Neural progenitor cell (in vitro differentiated cells): Measurements from ENCODE around the gene SUMO1. TPM values are rescaled to one million over a fixed set of nuclear protein-coding genes. Genes with fewer than 3 reads are reported as not detected.
A peak's percentile ranks its signal among the peaks of the same experiment; 100 is the strongest.

ENCODE experiments used
- DNase-seq: peaks from one replicate; pipeline ENCODE4 v3.0.0-alpha.2; 2016; ENCODE audit warnings: low spot score
- H2AFZ ChIP-seq: fragments of 200-600 bp; sonication (generic); replicated peaks from 2 replicates; pipeline ENCODE4 v1.6.1; 2016; ENCODE audit warnings: antibody characterized with exemption
- H3F3A ChIP-seq: fragments of 200-600 bp; sonication (generic); 2 replicates; pipeline ENCODE4 v1.6.1; 2016; ENCODE audit warnings: antibody characterized with exemption, low read depth
- H3K27ac ChIP-seq: fragments of 200-600 bp; sonication (generic); 2 replicates; pipeline ENCODE4 v1.5.1; 2016; ENCODE audit warnings: mild to moderate bottlenecking
- H3K27me3 ChIP-seq: fragments of 200-600 bp; sonication (generic); 2 replicates; pipeline ENCODE4 v1.6.1; 2016; ENCODE audit warnings: mild to moderate bottlenecking, moderate library complexity
- H3K36me3 ChIP-seq: fragments of 200-600 bp; sonication (generic); 2 replicates; pipeline ENCODE4 v1.5.1; 2016
- H3K4me1 ChIP-seq: fragments of 200-600 bp; sonication (generic); 2 replicates; pipeline ENCODE4 v1.6.1; 2016; ENCODE audit warnings: mixed run types
- H3K4me2 ChIP-seq: fragments of 200-600 bp; sonication (generic); 2 replicates; pipeline ENCODE4 v1.6.1; 2016
- H3K4me3 ChIP-seq: fragments of 200-600 bp; sonication (generic); 2 replicates; pipeline ENCODE4 v1.5.1; 2016
- H3K79me2 ChIP-seq: fragments of 200-600 bp; sonication (generic); 2 replicates; pipeline ENCODE4 v1.6.1; 2016; ENCODE audit warnings: low read depth
- H3K9ac ChIP-seq: fragments of 200-600 bp; sonication (generic); 2 replicates; pipeline ENCODE4 v1.6.1; 2016
- H3K9me3 ChIP-seq: fragments of 200-600 bp; sonication (generic); 2 replicates; pipeline ENCODE4 v1.5.1; 2016; ENCODE audit warnings: low read depth
- H4K20me1 ChIP-seq: fragments of 200-600 bp; sonication (generic); 2 replicates; pipeline ENCODE4 v1.6.1; 2016; ENCODE audit warnings: low read depth
- H3K27ac Mint-ChIP-seq: 3 replicates; pipeline ENCODE4 v1.8.0; 2021; ENCODE audit warnings: mixed read lengths
- H3K27me3 Mint-ChIP-seq: 2 replicates; pipeline ENCODE4 v1.8.0; 2022; ENCODE audit warnings: low read depth, mild to moderate bottlenecking, inconsistent platforms, moderate library complexity, mixed read lengths; ENCODE audit not compliant: insufficient read depth
- H3K36me3 Mint-ChIP-seq: 3 replicates; pipeline ENCODE4 v1.8.0; 2021; ENCODE audit warnings: mixed read lengths
- H3K4me1 Mint-ChIP-seq: 3 replicates; pipeline ENCODE4 v1.8.0; 2021; ENCODE audit warnings: mixed read lengths
- H3K4me3 Mint-ChIP-seq: 3 replicates; pipeline ENCODE4 v1.8.0; 2021; ENCODE audit warnings: mild to moderate bottlenecking, moderate library complexity, mixed read lengths
- H3K9me3 Mint-ChIP-seq: 3 replicates; pipeline ENCODE4 v1.8.0; 2020; ENCODE audit warnings: mixed read lengths
- CTCF ChIP-seq: fragments of 200-600 bp; sonication (generic); IDR thresholded peaks from 2 replicates; pipeline ENCODE4 v1.5.1; 2017; ENCODE audit warnings: antibody characterized with exemption, mild to moderate bottlenecking
- EZH2 ChIP-seq: fragments of 200-600 bp; sonication (generic); IDR thresholded peaks from 2 replicates; pipeline ENCODE4 v1.6.1; 2017; ENCODE audit warnings: antibody characterized with exemption, mild to moderate bottlenecking, moderate library complexity
- EZH2phosphoT487 ChIP-seq: fragments of 200-600 bp; sonication (generic); IDR thresholded peaks from 2 replicates; pipeline ENCODE4 v1.6.1; 2017; ENCODE audit warnings: antibody characterized with exemption
- total RNA-seq: library from RNA; depleted of rRNA; stranded (reverse); fragments of >200 nt; gene quantifications from 2 replicates; pipeline ENCODE4 v1.2.3, GENCODE V29; 2015; ENCODE audit warnings: low replicate concordance

Gene SUMO1
- total RNA-seq, 1 donor from 2014 or later = 409 TPM

DNA sequence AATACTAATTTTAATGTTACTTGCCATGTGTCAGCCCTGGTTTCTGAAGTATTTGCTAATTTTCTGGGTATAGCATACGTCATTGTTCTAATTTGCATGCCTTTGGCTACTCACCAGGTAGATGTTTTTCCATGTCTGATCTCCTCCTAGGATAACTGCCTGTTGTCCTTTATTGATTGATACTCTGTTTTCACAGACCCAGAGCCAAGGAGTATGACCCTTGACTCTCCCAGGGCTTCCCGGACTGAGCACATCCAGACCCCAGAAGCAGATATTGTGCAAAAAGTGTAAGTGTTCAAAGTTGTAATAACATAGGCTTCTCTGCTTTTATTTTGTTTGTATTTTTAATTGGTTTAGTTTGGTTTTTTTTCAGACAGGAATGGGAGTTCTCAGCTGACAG, 53.8 kb downstream of the SUMO1 start:
- H3K27ac ChIP-seq = no peak overlapping the region
- H3F3A ChIP-seq = no peaks in the 10 kb centered on the region
- H3K36me3 Mint-ChIP-seq = no peaks in the 10 kb centered on the region
- no peak overlapping the region for H3K9ac ChIP-seq
- H3K36me3 ChIP-seq = no peaks in the 10 kb centered on the region
- H3K9me3 Mint-ChIP-seq = peaks cover 6% of the 10 kb centered on the region
- H3K9me3 ChIP-seq = no peaks in the 10 kb centered on the region
- H3K4me1 Mint-ChIP-seq = no peaks in the 10 kb centered on the region
- H3K4me1 ChIP-seq = no peaks in the 10 kb centered on the region
- no peak for TF ChIP-seq EZH2
- H3K27me3 ChIP-seq = no peaks in the 10 kb centered on the region
- no peak overlapping the region for H3K4me3 ChIP-seq
- no peaks in the 10 kb centered on the region for H3K79me2 ChIP-seq
- no peak overlapping the region for H3K4me2 ChIP-seq
- no peak for DNase-seq
- H3K27me3 Mint-ChIP-seq = peaks cover 2% of the 10 kb centered on the region
- H3K4me3 Mint-ChIP-seq = no peak overlapping the region
- no peaks in the 10 kb centered on the region for H4K20me1 ChIP-seq
- H3K27ac Mint-ChIP-seq = no peak overlapping the region
- H2AFZ ChIP-seq = no peak overlapping the region

GRCh38 chr2:202178346-202178958, 59.9 kb downstream of the SUMO1 start:
- Mint-ChIP-seq H3K4me1 (peaks cover 6% of the 10 kb centered on the region), H3K9me3 (peaks cover 14% of the 10 kb centered on the region), H3K36me3 (no peaks in the 10 kb centered on the region), H3K27me3 (peaks cover 4% of the 10 kb centered on the region), H3K4me3 (no peak overlapping the region), H3K27ac (no peak overlapping the region)
- H3K36me3 ChIP-seq = no peaks in the 10 kb centered on the region
- no peak overlapping the region for H3K27ac ChIP-seq
- TF ChIP-seq EZH2 = no peak
- TF ChIP-seq EZH2phosphoT487 = no peak
- TF ChIP-seq CTCF = peak; percentile 94
- H4K20me1 ChIP-seq = no peaks in the 10 kb centered on the region
- no peak overlapping the region for H3K4me3 ChIP-seq
- H3K79me2 ChIP-seq = no peaks in the 10 kb centered on the region
- H3K9ac ChIP-seq = no peak overlapping the region
- H3F3A ChIP-seq = peaks cover 4% of the 10 kb centered on the region
- no peaks in the 10 kb centered on the region for H3K4me1 ChIP-seq
- peak; percentile 84 for DNase-seq
- H2AFZ ChIP-seq = no peak overlapping the region
- no peaks in the 10 kb centered on the region for H3K27me3 ChIP-seq
- H3K9me3 ChIP-seq = peaks cover 4% of the 10 kb centered on the region
- H3K4me2 ChIP-seq = no peak overlapping the region

DNA sequence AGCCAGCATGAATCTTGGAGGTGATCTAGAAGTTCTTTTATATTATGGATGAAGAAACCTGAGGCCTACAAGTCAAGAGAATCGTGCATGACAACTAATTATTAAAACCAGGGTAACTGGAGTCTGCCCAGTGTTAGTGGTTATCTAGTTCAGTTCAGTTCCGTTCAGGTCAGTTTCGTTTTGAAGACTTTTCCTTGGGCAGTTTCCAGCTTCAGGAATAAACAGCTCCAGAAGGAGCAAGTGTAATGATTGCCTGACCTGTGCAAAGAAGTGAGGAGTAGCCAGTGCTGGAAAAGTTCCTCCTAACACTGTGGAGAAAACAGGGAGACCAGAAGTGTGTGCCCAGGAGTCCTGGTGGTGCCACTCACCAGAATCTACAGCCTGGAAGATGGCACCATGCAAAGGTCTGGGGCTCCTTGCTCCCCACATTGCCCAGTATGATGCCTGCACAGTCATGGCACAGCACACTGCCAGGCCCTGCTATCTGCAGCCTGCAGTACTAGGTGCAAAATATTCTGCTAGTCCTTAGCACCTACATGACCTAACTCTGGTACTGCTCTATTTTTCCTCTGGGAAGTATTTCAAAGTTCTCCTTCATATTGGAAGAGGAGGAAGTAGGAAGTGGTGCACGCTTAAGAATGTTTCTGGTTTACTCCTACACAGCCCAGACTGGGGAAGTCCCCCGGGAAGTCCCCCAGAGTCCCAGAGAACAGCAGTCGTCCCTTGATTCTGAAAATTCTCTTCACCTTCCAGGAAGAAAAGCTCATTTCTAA, 65.8 kb downstream of the SUMO1 start:
- DNase-seq = no peak
- H3K9me3 ChIP-seq = peaks cover 4% of the 10 kb centered on the region
- Mint-ChIP-seq H3K4me3 (no peak overlapping the region), H3K27me3 (peaks cover 15% of the 10 kb centered on the region), H3K4me1 (peaks cover 41% of the 10 kb centered on the region), H3K9me3 (peaks cover 8% of the 10 kb centered on the region), H3K27ac (no peak overlapping the region), H3K36me3 (no peaks in the 10 kb centered on the region)
- TF ChIP-seq EZH2 (no peak), CTCF (no peak), EZH2phosphoT487 (no peak)
- H3K4me3 ChIP-seq = no peak overlapping the region
- H3K27me3 ChIP-seq = peaks cover 41% of the 10 kb centered on the region
- no peaks in the 10 kb centered on the region for H3K36me3 ChIP-seq
- no peaks in the 10 kb centered on the region for H4K20me1 ChIP-seq
- H3K4me2 ChIP-seq = no peak overlapping the region
- no peak overlapping the region for H3K27ac ChIP-seq
- peaks cover 6% of the 10 kb centered on the region for H3K4me1 ChIP-seq
- H3K79me2 ChIP-seq = no peaks in the 10 kb centered on the region
- peaks cover 22% of the 10 kb centered on the region for H3F3A ChIP-seq
- H2AFZ ChIP-seq = no peak overlapping the region
- H3K9ac ChIP-seq = no peak overlapping the region
